Right hindlimb (tissue), 1 donor: ENCODE results near the gene PLEKHH3.

Experiments used
- DNase-seq: peaks from one replicate; pipeline ENCODE4 v3.0.0-alpha.2; 2018

The PLEKHH3 gene

DNA sequence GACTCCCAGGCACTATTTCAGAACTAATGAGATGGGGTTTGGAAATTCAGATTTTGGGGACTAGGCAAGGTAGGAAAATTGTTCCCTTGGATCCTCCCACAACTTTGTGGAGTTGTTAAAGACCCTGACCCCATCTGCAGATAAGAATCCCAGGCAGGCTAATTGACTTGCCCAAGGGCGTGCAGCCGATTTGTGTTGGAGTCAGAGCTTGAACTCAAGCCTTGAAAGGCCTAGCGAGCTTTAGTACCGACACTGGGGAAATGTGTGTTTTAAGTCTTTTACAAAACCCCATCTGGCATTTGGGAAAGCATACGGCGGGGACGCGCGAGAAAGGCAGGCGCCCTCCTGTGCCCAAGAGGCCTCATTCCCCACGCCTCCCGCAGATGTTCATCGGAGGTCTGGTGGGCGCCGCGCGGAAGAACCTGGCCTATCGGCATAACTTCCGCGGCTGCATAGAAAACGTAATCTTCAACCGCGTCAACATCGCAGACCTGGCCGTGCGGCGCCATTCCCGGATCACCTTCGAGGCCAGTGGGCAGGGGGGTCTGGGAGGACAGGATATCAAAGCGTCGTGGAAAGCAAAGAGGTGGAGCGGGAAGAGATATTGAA, 9.8 kb upstream of the PLEKHH3 start:
- DNase-seq, result no peak

DNA sequence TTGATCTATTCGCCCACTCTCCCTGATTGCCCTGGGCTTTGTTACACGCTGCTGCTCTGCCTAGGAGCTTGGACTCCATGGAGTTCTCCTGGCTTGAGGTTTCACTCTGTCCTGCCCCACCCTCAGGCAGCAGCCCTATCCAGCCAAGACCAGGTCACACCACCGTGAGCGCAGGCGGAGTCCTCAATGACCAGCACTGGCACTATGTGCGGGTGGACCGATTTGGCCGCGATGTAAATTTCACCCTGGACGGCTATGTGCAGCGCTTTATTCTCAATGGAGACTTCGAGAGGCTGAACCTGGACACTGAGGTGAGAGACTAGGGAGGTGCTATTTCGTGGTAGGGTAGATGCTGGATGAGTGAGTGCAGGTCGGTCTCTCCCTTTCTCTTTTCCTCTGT, 9.0 kb upstream of the PLEKHH3 start:
- no peak for DNase-seq

DNA sequence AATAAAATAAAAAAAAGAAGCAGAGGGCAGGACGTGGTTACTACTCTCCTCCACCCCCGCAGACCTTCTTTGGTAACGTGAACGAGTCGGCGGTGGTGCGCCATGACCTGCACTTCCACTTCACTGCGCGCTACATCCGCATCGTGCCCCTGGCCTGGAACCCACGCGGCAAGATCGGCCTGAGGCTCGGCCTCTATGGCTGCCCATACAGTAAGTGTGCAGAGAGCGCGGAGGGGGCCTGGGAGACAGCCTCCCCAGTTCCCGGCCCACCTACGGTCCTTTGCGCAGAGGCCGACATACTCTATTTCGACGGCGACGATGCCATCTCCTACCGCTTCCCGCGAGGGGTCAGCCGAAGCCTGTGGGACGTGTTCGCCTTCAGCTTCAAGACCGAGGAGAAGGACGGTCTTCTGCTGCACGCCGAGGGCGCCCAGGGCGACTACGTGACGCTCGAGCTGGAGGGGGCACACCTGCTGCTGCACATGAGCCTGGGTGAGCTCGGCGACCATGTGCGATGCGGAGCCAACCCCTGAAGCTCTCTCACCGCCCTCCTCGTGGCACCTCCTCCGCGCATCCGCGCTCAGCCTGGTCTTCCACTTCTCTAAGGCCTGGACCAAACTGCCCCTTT, 8.2 kb upstream of the PLEKHH3 start:
- no peak for DNase-seq

DNA sequence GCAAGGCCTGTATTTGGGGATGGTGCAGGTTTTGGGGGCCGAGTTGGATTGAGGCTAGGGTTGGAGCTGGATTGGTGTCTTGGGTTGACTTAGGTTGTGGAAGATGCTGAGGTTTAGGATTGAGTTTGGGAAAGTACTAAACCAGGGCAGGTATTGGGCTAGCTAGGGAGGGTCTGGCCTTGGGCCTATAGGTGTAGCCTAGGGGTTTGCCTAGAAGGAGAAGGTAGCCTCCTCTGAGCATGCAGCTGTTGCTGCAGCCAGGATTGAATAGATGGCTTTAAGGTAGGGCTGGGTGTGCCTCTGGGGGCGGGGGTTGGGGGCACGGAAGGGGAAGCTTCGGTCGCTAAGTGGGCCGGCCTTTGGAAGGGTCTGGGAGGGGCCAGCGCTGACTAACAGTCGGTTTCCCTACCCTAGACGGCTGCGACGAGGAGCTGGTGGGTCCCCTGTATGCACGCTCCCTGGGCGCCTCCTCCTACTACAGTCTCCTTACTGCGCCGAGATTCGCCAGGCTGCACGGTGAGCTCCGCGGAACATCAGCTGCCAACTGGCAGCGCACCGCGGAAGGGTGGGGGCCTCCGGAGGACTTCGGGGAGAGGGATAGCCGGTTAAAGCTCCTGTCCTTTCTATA, 6.7 kb upstream of the PLEKHH3 start:
- peak; percentile 67 for DNase-seq

DNA sequence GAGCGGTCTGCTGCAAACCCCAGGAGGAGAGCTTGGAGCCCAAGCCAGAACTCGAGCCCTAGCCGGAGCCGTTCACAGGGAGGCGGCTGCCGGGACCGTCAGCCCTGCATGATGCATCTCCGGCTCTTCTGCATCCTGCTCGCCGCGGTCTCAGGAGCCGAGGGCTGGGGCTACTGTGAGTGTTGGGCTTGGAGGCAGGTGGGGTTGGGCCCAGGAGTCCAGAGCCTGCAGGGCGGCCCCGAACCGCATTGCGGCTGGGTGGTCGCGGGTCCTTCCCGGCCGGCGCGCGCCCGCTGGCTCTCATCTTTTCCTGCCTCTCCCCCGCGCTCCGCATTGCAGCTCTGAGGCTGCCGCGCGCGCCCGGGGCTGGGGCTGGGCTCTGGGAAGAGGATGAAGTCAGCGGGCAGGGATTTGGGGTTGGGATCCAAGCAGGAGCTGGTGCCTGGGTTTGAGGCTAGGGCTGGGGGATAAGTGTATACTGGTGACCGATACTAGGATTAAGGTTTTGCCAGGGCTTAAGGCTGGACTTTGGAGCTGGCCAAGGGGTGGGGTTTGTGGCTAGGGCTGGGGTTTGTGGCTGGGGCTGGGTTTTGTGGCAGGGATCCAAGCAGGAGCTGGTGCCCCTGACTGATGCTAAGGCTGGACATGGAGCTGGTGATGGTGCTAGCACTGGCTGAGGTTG, 6.1 kb upstream of the PLEKHH3 start:
- peak; percentile 80 for DNase-seq

DNA sequence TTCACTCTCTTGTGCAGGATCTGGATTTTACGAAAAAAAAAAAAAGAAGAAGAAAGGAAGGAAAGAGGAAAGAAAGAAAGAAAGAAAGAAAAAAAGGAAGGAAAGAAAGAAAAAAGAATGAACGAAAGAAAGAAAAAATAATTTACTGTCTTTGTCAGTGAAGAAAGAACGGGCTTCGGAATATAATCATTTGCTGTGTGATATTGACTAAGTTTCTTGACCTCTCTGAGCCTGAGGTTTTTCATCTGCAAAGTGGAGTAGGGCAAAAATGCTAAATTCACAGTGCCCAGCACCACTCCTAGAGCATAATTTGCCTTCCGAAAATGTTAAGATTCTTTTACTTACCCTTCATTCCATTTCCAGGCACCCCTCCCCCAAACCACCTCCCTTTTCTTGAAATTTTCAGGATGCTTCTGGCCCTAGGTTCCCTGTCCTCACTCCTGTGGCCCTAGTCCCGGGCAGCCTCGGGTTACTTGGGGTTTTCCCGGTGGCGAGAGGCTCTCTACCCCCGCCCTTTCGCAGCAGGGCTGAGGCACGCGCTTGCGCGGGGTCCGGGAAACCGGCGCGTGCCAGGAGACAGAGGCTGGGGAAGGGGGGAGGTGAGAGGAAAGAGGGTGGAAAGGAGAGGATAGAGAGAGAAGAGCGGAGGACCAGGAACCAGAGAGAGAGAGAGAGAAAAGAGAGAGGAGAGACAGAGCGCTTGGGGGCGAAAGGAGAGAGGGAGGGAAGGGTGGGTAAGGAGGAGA, 5.4 kb upstream of the PLEKHH3 start, which contains the start of gene CNTNAP1:
Gene CNTNAP1 (plus strand): TSS at position 556 of the 746 bp plus-strand sequence. CDS start 299 bp downstream, outside the sequence.
- DNase-seq, result peak; percentile 88

DNA sequence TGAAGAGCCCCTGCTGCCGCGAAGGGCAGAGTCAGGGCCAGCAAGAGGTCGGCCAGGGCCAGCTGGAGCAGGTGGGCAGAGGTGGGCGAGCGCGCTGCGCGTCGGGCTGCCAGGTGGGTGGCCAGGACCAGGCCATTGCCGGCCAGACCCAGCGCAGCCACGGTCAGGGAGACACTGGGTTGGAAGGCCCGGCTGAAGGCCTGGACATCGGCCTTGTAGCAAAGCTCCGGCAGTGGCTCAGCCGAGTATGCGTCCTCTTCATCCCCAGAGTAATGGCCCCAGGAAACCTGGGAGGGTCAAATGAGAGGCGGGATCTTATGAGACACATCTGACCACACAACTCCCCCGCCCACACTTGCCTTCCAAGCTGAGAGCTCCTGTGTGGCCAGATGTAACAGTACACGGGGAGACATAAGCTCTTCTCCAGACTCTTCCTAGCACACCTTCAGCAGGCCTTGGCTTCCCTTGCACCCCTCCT, 3.6 kb upstream of the PLEKHH3 start:
- no peak for DNase-seq

DNA sequence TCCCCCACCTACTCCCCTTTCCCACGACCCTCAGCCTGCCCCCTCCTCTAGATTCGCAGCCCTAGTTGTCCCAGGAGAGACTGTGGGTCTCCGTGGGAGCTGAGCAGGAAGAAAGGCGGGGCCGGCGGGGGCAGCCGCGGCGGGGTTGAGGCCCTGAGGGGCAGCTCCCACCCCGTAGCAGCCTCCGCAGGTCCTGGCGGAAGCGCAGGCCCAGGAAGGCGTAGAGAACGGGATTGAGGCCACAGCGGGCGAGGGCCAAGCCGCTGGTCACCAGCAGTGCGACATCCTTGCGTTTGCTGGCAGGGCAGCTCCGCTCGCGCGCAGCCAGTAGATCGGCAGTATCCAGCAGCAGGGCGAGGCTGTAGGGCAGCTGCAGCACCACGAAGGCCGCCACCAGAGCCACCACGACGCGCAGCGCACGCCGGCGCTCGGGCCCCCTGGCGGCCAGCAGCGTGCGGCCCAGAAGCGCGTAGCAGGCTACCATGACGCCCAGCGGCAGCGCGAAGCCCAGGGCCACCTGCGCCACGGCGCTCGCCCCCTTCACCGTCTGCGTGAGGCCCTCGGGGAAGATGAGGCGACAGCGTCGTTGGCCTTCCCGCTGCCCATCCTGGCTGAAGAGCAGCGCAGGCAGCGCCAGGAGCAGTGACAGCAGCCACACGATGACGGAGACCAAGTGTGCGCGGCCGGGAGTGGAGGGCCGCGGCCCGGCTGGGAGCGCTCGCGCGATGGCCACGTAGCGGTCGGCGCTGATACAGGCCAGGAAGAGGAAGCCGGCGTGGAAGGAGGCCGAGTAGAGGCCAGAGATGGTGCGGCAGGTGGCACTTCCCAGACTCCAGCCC, 2.9 kb upstream of the PLEKHH3 start:
- DNase-seq, result peak; percentile 85

DNA sequence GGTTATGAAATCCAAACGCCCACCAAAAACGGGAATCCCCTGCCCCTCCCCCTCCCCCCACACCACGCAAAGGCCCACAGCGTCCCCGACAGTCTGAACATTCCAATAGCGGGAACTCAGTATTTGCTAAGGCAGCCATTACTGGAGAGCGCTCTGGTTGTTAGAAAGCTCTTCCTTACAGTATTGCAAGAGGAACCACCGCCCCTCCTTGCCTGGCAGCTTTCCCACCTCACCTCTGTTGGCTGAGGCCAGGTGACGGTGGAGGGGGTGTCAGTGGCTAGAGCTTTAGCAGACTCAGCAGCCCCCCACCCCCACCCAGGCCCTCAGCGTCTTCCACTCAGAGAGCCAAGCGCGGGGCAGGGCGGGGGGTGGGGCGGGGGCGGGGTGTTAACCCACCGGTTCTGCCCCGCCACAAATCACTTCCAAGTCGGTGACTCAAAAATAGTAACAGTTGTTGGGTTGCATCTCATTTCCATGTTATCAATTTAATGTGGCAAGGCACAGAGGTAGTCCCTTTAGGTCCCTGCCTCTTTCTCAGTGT, 2.2 kb upstream of the PLEKHH3 start:
- peak; percentile 65 for DNase-seq

DNA sequence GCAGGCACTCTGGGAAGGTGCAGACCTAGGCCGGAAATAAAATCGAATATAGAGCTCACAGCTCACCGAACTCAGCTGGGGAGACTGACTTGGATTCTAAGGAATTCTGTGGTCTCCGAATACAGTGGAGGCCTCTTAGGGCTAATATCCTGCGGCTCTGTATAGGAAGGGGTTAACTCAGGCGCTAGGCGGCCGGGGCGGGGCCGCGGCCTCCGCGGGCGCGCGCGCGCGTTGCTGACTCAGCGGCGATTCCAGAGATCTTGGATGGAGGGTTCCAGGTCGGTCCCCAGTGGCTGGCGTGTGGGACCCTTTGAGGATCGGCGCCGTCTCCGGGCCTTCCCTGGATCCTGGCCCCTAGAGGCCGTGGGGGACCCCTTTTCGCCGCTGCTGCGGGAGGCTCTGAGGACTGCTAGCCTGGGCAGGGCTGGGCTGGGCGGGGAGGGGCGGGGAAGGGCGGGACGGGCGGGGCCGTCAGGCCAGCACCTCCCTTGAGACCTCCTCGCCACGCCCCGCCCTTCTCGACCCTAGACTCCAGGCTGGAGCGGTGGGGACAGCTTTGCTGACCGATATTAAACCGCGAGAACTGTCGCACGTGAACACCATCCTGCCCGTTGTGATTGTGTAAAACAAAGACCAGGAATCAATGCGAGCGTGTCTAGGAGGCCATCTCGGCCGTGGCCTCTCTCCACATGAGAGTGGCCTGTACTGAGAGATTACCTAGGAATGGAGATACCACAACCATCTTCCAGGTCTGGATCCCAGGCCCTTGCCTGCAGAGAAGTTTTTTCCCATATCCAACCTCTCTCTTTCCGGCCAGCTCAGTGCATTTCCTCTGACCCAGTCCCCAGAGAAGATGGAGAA, 1.4 kb upstream of the PLEKHH3 start:
- DNase-seq, result peak; percentile 91

DNA sequence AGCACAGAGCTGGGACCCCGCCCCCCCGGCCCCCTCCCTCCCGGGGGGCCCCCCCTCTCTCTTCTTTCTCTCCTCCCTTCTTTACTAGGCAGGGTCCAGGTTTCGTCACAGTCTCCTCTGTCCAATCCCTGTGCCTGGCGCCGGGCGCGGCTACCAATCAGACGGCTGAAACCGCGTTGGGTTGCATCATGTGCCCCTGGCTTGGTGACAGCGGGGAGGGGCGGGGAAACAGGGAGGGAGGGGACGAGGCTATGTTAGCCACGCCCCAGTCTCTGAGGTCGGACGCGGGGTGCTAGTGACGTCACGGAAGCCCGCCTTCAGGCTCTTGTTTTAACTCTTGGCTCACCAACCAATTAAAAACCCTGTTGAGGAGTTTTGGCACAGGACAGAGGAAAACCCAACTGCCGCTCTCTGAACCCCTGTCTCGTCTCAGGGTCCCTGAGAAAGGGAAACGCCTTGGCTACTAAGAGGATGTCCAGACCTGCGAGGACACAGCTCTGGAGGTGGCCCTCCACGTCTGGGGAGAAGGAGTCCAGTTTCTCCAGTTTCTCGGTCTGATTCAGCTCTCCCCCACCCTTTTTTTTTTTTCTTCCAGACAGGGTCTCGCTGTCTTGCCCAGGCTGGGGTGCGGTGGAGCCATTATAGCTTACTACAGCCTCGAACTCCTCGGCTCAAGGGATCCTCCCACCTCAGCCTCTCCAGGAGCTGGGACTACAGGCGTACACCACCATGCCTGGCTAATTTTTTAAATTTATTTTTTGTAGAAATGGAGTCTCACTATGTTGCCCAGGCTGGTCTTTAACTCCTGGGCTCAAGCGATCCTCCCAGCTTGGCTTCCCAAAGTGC, 441 bp upstream of the PLEKHH3 start:
- DNase-seq, result peak; percentile 100

DNA sequence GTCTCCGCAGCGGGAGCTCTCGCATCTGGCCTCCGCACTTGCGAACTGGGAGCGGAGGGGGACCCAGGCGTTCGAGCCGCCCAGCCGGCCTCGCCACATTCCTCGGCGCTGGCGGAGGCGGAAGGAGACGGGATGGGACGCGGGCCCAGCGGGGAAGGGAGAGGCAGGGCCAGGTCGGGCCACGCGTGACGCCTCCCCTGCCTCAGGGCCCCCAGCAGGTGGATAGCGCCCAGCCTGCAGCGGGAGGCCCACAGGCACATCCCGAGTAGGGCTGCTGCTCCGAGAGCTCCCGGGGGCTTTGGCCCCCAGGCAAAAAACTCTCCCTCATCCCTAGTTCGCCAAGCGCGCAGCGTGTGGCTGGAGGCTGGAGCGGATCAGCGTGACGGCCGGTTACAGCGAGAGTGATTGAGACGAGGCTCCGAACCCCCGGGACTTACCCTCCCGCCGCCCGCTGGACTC, 800 bp downstream of the PLEKHH3 start:
- peak; percentile 67 for DNase-seq

DNA sequence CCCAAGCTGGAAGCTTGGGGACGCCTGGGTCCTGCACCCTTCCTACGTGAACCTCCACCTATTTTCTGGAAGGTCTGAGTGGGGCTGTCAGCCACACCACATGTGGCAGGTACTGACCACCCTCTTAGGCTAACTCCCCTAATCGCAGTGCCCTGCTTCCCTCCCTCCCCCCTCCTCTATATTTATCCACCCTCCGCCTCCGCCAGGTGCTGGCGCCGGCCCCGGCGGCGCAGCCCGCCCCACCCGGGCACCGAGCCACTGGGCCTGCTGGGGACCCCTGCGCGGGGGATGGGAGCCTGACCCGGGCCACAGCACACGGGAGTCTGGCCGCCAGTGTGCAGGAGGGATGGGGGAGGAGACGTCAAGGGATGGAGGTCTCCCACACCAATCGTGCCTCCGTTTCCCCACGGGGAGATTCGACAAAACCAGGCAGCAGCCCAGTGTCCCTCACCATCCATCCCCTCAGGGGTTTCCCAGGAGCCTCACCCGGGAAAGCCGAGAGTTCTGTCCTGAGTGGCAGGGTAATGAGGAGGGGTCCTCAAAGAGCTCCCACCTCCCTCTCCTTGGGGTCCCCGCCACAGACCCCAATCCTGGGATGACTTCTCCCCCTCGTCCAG, 1.3 kb downstream of the PLEKHH3 start:
- DNase-seq, result peak; percentile 67

DNA sequence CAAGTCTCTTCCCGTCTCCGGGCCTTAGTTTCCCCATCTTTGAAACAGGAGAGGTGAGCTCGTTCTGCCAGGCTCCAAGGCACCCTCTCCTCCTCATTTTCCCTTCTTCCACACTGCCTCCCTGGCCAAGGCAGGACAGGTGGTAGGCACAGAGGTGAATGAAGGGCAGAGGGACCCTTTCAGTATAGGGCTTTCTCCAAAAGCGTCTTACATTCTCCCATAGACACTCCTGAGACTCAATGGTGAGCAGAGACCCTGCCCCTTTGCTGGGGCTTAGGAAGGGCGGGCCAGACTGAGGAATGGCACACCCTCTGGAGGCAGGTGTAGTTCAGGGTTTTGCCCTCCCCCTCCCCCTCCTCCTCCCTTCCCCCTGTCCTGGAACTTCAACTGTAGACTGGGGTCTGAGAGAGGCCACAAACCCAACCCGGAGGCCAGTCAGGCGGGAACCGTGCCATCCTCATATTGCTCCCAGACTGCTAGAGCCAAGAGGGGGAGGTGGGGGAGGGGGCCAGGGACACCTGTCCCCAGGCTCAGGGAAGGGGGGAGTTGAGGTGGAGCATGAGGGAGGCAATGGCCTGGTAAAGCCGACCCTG, 1.9 kb downstream of the PLEKHH3 start:
- DNase-seq, result no peak

DNA sequence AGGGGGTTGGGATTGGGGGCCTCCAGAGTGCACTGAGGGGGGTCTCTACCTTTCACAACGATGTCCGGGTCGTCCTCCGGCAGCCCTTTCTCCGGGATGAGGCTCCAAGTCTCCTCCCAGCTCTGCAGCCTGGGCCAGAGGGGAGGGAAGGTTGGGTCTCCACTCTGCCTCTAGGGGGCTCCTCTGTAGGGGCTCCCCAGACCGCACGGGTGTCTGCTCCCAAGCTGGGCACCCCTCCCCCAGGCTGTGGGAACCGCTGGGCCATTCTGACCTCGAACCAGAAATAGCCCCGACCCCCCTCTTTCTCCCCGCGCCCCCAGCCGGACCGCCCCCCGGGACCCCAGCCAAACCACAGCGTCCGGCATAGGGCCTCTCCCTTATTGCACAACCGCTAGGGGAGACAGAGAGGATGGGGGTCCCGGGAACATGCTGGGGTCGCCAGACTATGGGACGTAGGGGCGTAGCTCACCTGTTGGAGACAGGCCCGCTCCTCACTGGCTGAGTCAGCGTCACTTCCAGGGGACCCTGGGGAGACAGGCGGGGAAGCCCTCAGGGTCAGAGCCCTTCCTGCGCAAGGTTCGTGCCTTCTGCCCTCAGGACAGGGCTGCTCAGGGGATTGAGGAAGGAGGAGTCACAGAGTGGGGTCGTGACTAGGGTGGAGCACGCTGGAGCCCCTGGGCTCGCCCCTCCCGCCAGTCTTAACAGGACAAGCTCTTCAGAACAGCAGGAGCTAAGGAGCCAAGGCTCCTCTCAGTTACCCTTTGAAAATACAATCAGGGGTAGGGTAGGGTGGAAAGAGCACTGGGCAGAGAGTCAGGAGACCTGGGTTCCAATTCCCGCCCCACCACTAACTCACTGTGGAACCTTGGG, 2.7 kb downstream of the PLEKHH3 start:
- peak; percentile 77 for DNase-seq

DNA sequence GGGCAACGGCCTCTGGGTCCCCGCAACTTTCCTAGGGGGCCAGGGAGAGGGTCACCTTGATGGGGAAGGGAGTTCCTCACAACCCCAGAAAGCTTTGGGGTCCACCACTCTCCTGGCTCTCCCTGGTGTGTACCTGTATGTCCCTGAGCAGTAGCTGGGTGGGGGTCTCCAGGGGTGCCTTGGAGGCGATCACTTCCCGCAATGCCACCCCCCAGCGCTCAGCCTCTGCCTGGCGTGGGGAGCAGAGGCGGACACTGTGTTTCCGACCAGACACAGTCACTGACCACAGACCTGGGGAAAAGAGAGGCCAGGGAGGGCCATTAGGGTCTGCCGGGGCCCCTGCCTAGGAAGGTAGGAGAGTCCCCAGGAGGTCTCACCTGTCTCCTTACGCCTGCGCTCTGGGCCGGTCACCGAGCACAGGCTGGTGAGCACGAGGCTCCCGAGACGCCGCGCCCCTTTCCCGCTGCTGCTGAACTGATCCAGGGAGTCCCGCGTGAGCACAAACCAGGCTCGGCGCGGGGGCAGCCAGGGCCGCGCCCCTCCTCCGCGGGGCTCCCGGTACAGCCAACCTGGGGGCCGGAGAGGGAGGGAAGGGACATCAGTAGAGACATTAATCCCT, 3.4 kb downstream of the PLEKHH3 start:
- DNase-seq, result no peak

DNA sequence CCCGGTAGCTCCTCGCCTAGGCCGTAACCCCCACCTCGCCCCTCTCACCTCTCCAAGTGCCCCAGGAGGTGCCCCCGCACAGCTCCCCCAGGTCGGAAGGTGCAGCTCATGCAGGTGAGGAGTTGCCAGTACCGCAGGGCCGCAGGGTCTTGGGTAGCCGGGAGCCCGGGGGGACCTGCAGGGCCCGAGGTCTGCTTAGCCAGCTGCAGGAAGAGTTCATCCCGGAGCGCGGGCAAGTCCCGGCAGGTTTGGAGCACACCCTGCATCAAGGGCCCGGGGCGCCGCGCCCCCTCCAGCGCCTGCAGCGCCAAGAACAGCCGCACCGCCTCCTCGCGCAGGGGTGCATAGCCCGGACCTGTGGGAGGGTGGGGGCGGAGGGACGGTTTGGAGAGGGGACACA, 4.8 kb downstream of the PLEKHH3 start:
- DNase-seq, result no peak
